EH (cell line): ENCODE measurements around the gene CCR6.

Experiments used
- DNase-seq: peaks from one replicate; pipeline ENCODE4 v3.0.0-alpha.2; 2015; ENCODE audit warnings: low read depth

The CCR6 gene

GRCh38 chr6:167098825-167099225 is 24.1 kb upstream of the CCR6 start:
- DNase-seq: no peak

GRCh38 chr6:167099707-167100106 is 23.2 kb upstream of the CCR6 start:
- DNase-seq: no peak

GRCh38 chr6:167100241-167100674 is 22.6 kb upstream of the CCR6 start:
- DNase-seq: no peak

- DNase-seq: no peak
These were observed 20.6 kb upstream of the CCR6 start for GRCh38 chr6:167102318-167102717.

GRCh38 chr6:167103041-167103891 is 19.6 kb upstream of the CCR6 start:
- no peak for DNase-seq

- DNase-seq: no peak
These were observed 18.5 kb upstream of the CCR6 start for GRCh38 chr6:167104388-167104787.

- no peak for DNase-seq
These were observed 17.8 kb upstream of the CCR6 start for GRCh38 chr6:167105060-167105459.

GRCh38 chr6:167106406-167106805 is 16.5 kb upstream of the CCR6 start:
- DNase-seq: no peak

- DNase-seq: no peak
These were observed 15.1 kb upstream of the CCR6 start for GRCh38 chr6:167107787-167108186.

GRCh38 chr6:167108278-167108677 is 14.6 kb upstream of the CCR6 start:
- DNase-seq: no peak

- DNase-seq: no peak
These were observed 13.2 kb upstream of the CCR6 start for GRCh38 chr6:167109651-167110050.

GRCh38 chr6:167111597-167111996 is 11.3 kb upstream of the CCR6 start:
- DNase-seq: no peak

GRCh38 chr6:167112421-167112820 is 10.5 kb upstream of the CCR6 start:
- no peak for DNase-seq

- DNase-seq: no peak
These were observed 9.7 kb upstream of the CCR6 start for GRCh38 chr6:167113047-167113754.

- DNase-seq: no peak
These were observed 8.7 kb upstream of the CCR6 start for GRCh38 chr6:167113935-167114910.

- DNase-seq: no peak
These were observed 7.8 kb upstream of the CCR6 start for GRCh38 chr6:167115054-167115453.

GRCh38 chr6:167116109-167116837 is 6.6 kb upstream of the CCR6 start:
- no peak for DNase-seq

- no peak for DNase-seq
These were observed 6.1 kb upstream of the CCR6 start for GRCh38 chr6:167116838-167117228.

- DNase-seq: no peak
These were observed 4.9 kb upstream of the CCR6 start for GRCh38 chr6:167118006-167118405.

- no peak for DNase-seq
These were observed 4.1 kb upstream of the CCR6 start for GRCh38 chr6:167118839-167119238.
